ENCODE data around the gene AFF3.
"Not testable (repeated sequence)": the region's sequence is repeated elsewhere in the genome, so short reads cannot be mapped to it uniquely, and the experiment has no call there.

AFF3 gene

DNA sequence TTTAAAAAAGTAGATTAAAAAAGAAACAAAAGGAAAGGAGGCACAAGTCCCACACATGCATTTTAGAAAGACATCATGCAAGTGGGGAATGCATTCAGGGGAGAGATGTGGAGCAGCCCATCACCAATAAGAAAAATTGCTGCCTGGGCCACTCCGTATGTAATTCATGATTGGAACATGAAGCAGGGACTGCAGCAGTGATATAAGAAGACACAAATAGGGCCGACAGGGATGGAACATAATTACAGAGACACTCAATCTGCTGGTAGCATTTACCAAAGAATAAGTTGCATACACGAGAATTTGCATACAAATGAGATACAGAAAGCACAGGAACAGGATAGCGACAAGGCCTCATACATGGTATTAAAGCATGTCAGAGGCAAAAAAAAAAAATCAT is 6.5 kb upstream of the AFF3 start:
- no peak for DNase-seq (ENCODE audit: low read depth)

GRCh38 chr2:100146657-100146960 is 4.2 kb upstream of the AFF3 start:
- no peak for DNase-seq (ENCODE audit: low read depth)

DNA sequence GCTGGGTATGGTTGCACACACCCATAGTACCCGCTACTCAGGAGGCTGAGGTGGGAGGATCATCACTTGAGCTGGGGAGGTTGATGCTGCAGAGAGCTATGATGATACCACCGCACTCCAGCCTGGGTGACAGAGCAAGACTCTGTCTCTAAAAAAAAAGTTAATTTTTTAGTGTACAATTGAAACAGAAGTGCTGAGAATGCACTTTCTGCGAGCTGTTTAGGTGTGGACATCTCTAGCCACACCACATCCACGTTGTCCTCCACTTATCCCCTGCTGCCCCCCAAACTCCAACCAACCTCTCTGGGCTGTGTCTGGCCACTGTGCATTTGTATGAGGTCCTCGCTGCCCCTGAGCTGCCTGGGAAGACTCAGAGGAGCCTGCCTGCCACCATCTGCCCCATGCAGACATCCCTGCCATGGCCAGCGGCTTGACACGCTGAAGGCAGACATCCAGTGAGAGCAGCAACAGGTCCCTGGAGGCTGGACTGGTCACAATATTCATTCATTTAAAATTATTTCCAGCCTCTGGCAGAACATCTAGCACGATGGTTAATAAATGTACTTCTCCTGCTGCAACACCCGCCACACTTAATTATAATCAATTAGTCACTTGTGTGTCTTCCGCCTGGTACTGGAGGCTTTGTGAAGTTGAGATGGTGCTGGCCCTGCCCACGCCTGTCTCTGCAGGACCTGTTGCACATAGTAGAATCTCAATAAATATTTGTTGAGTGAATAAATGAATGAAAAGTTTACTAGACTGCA is 3.7 kb upstream of the AFF3 start:
- no peak for DNase-seq (ENCODE audit: low read depth)

- DNase-seq (ENCODE audit: low read depth) = no peak
These were observed 896 bp upstream of the AFF3 start for GRCh38 chr2:100143286-100143685.

GRCh38 chr2:100141906-100142305 is 484 bp downstream of the AFF3 start:
- no peak for DNase-seq (ENCODE audit: low read depth)

GRCh38 chr2:100140582-100140981 is 1.8 kb downstream of the AFF3 start:
- DNase-seq (ENCODE audit: low read depth) = no peak

GRCh38 chr2:100137866-100138570 is 4.4 kb downstream of the AFF3 start:
- no peak for DNase-seq (ENCODE audit: low read depth)

DNA sequence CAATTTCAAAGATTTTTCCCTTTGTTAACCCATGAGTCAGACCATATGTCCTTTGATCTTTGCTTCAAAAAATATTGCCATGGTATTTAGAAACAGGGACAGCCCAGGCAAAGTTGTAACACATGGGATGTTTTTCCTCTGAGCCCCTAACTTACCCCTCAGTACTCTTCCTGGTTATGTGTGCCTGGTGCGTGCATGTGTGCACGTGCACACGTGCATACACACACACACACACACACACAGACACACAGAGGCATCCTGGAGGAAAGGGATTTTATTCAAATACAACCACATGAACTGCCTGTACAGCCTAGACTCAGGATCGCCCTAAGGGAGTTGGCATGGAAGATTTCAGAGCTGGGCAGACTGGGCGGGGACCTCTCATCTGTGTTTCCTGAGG is 5.1 kb downstream of the AFF3 start:
- DNase-seq (ENCODE audit: low read depth) = no peak

DNA sequence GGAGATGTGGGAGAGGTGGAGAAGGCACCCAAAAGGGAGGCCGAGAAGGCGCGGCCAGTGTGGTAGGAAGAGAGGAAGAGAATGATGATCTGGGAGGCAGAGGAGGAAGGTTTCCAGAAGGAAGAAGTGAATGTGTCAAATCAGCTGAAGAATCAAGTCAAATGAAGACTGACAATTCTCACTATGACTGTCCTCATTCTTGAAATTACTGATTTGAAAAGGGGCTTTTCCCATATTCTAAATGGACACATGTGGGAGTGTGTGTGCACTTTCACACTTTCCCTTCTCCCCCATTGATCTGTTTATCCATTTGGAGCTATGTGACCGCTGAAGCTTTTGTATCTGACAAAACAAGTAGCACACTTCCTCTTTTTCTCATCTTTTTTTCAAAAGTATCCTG is 6.1 kb downstream of the AFF3 start:
- no peak for DNase-seq (ENCODE audit: low read depth)

DNA sequence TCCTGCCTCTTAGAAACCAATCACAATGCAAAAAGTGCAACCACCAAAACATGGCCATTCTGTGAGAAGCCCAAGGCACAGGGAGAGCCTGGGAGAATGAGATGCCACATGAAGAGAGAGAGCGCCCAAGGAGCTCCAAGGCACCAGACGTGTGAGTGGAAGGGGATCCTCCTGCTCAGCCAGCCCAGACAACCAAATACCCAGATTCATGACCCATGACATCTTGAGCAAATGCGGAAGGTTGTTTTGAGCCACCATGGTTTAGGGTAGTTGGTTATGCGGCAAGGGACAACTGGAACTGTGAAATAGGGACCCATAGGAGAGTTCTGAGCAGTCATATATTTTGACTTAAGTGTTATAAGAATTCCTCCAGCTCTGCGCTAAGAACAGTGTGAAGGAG is 7.0 kb downstream of the AFF3 start:
- DNase-seq (ENCODE audit: low read depth) = no peak

- DNase-seq (ENCODE audit: low read depth) = no peak
These were observed 11.6 kb downstream of the AFF3 start for GRCh38 chr2:100130595-100131391.

GRCh38 chr2:100126897-100127401 is 15.4 kb downstream of the AFF3 start:
- no peak for DNase-seq (ENCODE audit: low read depth)

- no peak for DNase-seq (ENCODE audit: low read depth)
These were observed 16.2 kb downstream of the AFF3 start for GRCh38 chr2:100126201-100126600.

DNA sequence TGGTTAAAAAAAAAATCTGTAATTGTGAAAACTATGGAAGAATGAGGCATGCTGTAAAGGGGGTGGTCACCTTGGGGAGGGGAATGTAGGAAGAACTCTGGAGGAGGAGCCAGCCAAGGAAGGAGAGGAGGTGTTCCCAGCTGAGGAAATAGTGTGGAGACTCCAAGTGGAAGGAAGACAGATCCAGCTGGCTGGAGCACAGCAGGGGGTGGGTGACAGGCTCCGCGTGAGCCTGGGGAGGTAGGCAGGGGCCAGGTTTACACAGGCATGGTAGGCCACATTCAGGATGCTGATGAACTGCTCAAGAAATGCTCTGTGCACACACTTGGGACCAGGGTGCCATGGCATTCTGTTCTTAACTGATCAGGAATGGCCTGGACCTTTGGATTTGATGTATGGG is 16.8 kb downstream of the AFF3 start:
- no peak for DNase-seq (ENCODE audit: low read depth)

- DNase-seq (ENCODE audit: low read depth) = no peak
These were observed 17.6 kb downstream of the AFF3 start for GRCh38 chr2:100124761-100125160.

- DNase-seq (ENCODE audit: low read depth) = no peak
These were observed 21.2 kb downstream of the AFF3 start for GRCh38 chr2:100121124-100121718.

- no peak for DNase-seq (ENCODE audit: low read depth)
These were observed 23.2 kb downstream of the AFF3 start for GRCh38 chr2:100119235-100119634.

GRCh38 chr2:100113990-100114433 is 28.4 kb downstream of the AFF3 start:
- no peak for DNase-seq (ENCODE audit: low read depth)

- DNase-seq (ENCODE audit: low read depth) = no peak
These were observed 31.8 kb downstream of the AFF3 start for GRCh38 chr2:100110614-100111000.

- DNase-seq (ENCODE audit: low read depth) = no peak
These were observed 32.3 kb downstream of the AFF3 start for GRCh38 chr2:100109986-100110613.

GRCh38 chr2:100108648-100109020 is 33.8 kb downstream of the AFF3 start:
- DNase-seq (ENCODE audit: low read depth) = not testable (repeated sequence)

Measured in stimulated activated CD8-positive, alpha-beta memory T cell treated with anti-CD3 and anti-CD28 coated beads, Interleukin-4, amount 100 ng/mL, for 24 hours (primary cell).